ENCODE data around the gene PLB1.

GRCh38 chr2:28628506-28628905 is 132.6 kb downstream of the PLB1 start:
- TF ChIP-seq POLR2AphosphoS5 (IDR thresholded peaks at IDR 0.05; ENCODE audit: low read depth, low read length) (no peak), TAF1 (IDR thresholded peaks at IDR 0.05; ENCODE audit: borderline replicate concordance, low read depth, low read length) (no peak)

All from GM12892 (cell line).